Effector CD8-positive, alpha-beta T cell (primary cell): ENCODE results near the gene TFB1M.
A peak's percentile ranks its signal among the peaks of the same experiment; 100 is the strongest.
"Not testable (repeated sequence)": the region's sequence is repeated elsewhere in the genome, so short reads cannot be mapped to it uniquely, and the experiment has no call there.

Experiments used
- DNase-seq: peaks from one replicate; lab custom pipeline; 2025; lab: John Stamatoyannopoulos, UW

Gene TFB1M

GRCh38 chr6:155329460-155330132, 15.3 kb upstream of the TFB1M start:
- DNase-seq, result no peak

- no peak for DNase-seq
Measured at GRCh38 chr6:155328539-155329459, 14.5 kb upstream of the TFB1M start.

- DNase-seq, result no peak
Measured at GRCh38 chr6:155328074-155328538, 13.8 kb upstream of the TFB1M start.

- DNase-seq, result peak; percentile 28
Measured at GRCh38 chr6:155327326-155328073, 13.2 kb upstream of the TFB1M start.

- DNase-seq, result no peak
Measured at GRCh38 chr6:155325700-155326516, 11.6 kb upstream of the TFB1M start.

GRCh38 chr6:155324993-155325392, 10.7 kb upstream of the TFB1M start:
- DNase-seq, result no peak

GRCh38 chr6:155324172-155324571, 9.9 kb upstream of the TFB1M start:
- no peak for DNase-seq

GRCh38 chr6:155319902-155320301, 5.6 kb upstream of the TFB1M start:
- no peak for DNase-seq

- DNase-seq, result no peak
Measured at GRCh38 chr6:155317186-155317585, 2.9 kb upstream of the TFB1M start.

GRCh38 chr6:155316419-155316818, 2.1 kb upstream of the TFB1M start:
- DNase-seq, result no peak

GRCh38 chr6:155315516-155315871, 1.2 kb upstream of the TFB1M start:
- no peak for DNase-seq

- DNase-seq, result peak; percentile 16
Measured at GRCh38 chr6:155314773-155315515, 660 bp upstream of the TFB1M start.

GRCh38 chr6:155313602-155314091, 637 bp downstream of the TFB1M start:
- no peak for DNase-seq

- not testable (repeated sequence) for DNase-seq
Measured at GRCh38 chr6:155312950-155313349, 1.3 kb downstream of the TFB1M start.

GRCh38 chr6:155311583-155311982, 2.7 kb downstream of the TFB1M start:
- DNase-seq, result no peak

- no peak for DNase-seq
Measured at GRCh38 chr6:155311086-155311485, 3.2 kb downstream of the TFB1M start.

- DNase-seq, result no peak
Measured at GRCh38 chr6:155310596-155310995, 3.7 kb downstream of the TFB1M start.

GRCh38 chr6:155309150-155309549, 5.1 kb downstream of the TFB1M start:
- no peak for DNase-seq

- DNase-seq, result no peak
Measured at GRCh38 chr6:155306958-155307357, 7.3 kb downstream of the TFB1M start.

GRCh38 chr6:155303361-155303870, 10.9 kb downstream of the TFB1M start:
- DNase-seq, result no peak
